ENCODE data around the gene PYGO1.

DNA sequence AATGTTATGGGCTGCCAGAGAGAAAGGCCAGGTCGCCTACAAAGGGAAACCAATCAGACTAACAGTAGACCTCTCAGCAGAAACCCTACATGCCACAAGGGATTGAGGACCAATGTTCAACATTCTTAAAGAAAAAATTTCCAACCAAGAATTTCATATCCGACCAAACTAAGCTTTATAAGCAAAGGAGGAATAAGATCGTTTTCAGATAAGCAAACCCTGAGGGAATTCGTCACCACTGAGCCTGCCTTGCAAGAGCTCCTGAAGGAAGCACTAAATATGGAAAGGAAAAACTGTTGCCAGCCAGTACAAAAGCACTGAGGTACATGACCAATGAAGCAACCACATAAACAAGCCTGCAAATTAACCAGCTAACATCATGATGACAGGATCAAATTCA is 33.1 kb downstream of the PYGO1 start:
- TF ChIP-seq, protein P1, sequence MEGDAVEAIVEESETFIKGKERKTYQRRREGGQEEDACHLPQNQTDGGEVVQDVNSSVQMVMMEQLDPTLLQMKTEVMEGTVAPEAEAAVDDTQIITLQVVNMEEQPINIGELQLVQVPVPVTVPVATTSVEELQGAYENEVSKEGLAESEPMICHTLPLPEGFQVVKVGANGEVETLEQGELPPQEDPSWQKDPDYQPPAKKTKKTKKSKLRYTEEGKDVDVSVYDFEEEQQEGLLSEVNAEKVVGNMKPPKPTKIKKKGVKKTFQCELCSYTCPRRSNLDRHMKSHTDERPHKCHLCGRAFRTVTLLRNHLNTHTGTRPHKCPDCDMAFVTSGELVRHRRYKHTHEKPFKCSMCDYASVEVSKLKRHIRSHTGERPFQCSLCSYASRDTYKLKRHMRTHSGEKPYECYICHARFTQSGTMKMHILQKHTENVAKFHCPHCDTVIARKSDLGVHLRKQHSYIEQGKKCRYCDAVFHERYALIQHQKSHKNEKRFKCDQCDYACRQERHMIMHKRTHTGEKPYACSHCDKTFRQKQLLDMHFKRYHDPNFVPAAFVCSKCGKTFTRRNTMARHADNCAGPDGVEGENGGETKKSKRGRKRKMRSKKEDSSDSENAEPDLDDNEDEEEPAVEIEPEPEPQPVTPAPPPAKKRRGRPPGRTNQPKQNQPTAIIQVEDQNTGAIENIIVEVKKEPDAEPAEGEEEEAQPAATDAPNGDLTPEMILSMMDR (IDR thresholded peaks at IDR 0.05; ENCODE audit: low read depth, low read length, missing input control): no peak
- TF ChIP-seq, protein P2, sequence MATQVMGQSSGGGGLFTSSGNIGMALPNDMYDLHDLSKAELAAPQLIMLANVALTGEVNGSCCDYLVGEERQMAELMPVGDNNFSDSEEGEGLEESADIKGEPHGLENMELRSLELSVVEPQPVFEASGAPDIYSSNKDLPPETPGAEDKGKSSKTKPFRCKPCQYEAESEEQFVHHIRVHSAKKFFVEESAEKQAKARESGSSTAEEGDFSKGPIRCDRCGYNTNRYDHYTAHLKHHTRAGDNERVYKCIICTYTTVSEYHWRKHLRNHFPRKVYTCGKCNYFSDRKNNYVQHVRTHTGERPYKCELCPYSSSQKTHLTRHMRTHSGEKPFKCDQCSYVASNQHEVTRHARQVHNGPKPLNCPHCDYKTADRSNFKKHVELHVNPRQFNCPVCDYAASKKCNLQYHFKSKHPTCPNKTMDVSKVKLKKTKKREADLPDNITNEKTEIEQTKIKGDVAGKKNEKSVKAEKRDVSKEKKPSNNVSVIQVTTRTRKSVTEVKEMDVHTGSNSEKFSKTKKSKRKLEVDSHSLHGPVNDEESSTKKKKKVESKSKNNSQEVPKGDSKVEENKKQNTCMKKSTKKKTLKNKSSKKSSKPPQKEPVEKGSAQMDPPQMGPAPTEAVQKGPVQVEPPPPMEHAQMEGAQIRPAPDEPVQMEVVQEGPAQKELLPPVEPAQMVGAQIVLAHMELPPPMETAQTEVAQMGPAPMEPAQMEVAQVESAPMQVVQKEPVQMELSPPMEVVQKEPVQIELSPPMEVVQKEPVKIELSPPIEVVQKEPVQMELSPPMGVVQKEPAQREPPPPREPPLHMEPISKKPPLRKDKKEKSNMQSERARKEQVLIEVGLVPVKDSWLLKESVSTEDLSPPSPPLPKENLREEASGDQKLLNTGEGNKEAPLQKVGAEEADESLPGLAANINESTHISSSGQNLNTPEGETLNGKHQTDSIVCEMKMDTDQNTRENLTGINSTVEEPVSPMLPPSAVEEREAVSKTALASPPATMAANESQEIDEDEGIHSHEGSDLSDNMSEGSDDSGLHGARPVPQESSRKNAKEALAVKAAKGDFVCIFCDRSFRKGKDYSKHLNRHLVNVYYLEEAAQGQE (IDR thresholded peaks at IDR 0.05): no peak
- TF ChIP-seq TAF1 (conservative IDR thresholded peaks at IDR 0.05) (no peak), HNF4G (IDR thresholded peaks at IDR 0.05) (no peak), YY1 (IDR thresholded peaks at IDR 0.05) (no peak), RXRA (IDR thresholded peaks at IDR 0.05) (no peak), JUND (IDR thresholded peaks at IDR 0.05) (no peak), SP1 (IDR thresholded peaks at IDR 0.05) (no peak), GABPA (IDR thresholded peaks at IDR 0.05 in 1 of 2, conservative IDR thresholded peaks at IDR 0.05 in 1 of 2) (no peak), NR2F2 (IDR thresholded peaks at IDR 0.05) (no peak), RAD21 (IDR thresholded peaks at IDR 0.05) (no peak), EGR1 (IDR thresholded peaks at IDR 0.05; ENCODE audit: low read depth in 2 of 2) (no peak)
